Testis (tissue), 2 donors: ENCODE results near the gene RGS10.

ENCODE experiments used
- POLR2A ChIP-seq: fragments of 450-650 bp; IDR thresholded peaks from one replicate; pipeline ENCODE4 v1.6.1; 2017; ENCODE audit warnings: antibody characterized with exemption, mild to moderate bottlenecking, moderate library complexity
- TF ChIP-seq, protein P1 (sequence below), 3 experiments: fragments of 450-650 bp in 2 of 3; fragments of 200-600 bp in 1 of 3; sonication (generic) in 1 of 3; IDR thresholded peaks; one replicate each; pipeline ENCODE4 v1.5.1; 2016 to 2019; ENCODE audit warnings: antibody characterized with exemption in 3 of 3, mild to moderate bottlenecking in 2 of 3, moderate library complexity in 1 of 3

DNA sequence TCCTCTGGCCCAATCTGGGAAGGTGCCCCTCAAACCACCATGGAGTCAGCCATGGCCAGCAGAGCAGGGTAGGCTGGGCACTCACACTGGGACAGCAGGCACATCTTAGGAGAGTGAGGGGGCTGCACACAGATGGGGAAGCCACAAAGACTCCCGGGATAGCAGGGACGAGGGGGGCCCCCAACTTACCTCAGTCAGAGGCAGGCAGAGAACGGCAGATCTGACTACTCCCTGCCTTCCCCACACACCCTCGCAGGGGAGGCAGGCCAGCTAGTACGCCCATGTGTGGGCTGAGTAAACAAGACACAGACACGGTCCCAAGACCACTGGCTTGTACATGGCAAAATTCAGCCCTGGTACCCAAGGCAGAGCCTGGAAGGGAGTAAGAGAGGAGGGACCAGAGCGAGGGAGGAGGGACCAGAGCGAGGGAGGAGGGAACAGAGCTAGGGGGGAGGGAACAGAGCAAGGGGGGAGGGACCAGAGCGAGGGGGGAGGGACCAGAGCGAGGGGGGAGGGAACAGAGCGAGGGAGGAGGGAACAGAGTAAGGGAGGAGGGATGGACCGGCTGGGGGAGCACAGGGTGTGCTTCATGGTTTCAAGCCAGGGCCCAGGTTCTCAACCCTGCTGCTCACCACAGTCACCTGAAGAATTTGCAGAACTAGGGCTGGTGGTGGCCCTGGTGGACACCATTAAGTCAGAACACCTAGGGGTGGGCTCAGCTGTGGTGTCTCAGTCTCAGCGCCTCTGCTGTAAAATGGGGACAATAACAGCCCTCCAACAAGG is 73.8 kb downstream of the RGS10 start:
- TF ChIP-seq, protein P1, sequence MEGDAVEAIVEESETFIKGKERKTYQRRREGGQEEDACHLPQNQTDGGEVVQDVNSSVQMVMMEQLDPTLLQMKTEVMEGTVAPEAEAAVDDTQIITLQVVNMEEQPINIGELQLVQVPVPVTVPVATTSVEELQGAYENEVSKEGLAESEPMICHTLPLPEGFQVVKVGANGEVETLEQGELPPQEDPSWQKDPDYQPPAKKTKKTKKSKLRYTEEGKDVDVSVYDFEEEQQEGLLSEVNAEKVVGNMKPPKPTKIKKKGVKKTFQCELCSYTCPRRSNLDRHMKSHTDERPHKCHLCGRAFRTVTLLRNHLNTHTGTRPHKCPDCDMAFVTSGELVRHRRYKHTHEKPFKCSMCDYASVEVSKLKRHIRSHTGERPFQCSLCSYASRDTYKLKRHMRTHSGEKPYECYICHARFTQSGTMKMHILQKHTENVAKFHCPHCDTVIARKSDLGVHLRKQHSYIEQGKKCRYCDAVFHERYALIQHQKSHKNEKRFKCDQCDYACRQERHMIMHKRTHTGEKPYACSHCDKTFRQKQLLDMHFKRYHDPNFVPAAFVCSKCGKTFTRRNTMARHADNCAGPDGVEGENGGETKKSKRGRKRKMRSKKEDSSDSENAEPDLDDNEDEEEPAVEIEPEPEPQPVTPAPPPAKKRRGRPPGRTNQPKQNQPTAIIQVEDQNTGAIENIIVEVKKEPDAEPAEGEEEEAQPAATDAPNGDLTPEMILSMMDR (IDR thresholded peaks at IDR 0.05) = no peak
- no peak for TF ChIP-seq POLR2A
